ENCODE data around the gene LRRC23. TPM values are rescaled to one million over a fixed set of nuclear protein-coding genes. Genes with fewer than 3 reads are reported as not detected.

The LRRC23 gene
- total and polyA plus RNA-seq, 2 donors (not counting 1 experiment from before 2014, with no cell fraction given) = 5.6 to 9.6 TPM

- TF ChIP-seq EZH2 (IDR thresholded peaks at IDR 0.05; ENCODE audit: low read length, missing control alignments) = no peak
- TF ChIP-seq CTCF (conservative IDR thresholded peaks at IDR 0.05 in 1 of 2, IDR thresholded peaks at IDR 0.05 in 1 of 2; ENCODE audit: low read depth in 1 of 2, low read length in 2 of 2) = no peak
- Histone ChIP-seq H3K9ac (ENCODE audit: insufficient read depth, low read length) (no peak overlapping the region), H3K9me3 (ENCODE audit: control insufficient read depth, insufficient read depth, low read depth, low read length) (no peaks in the 10 kb centered on the region)
Measured at GRCh38 chr12:6860116-6860515, 44.5 kb upstream of the LRRC23 start.

GRCh38 chr12:6860942-6861341, 43.7 kb upstream of the LRRC23 start:
- Histone ChIP-seq H3K79me2 (ENCODE audit: control insufficient read depth, insufficient read depth, low read length) (no peaks in the 10 kb centered on the region), H2AFZ (ENCODE audit: low read length) (no peak overlapping the region), H3K36me3 (ENCODE audit: control insufficient read depth, insufficient read depth, low read length) (peaks cover 40% of the 10 kb centered on the region), H3K9ac (ENCODE audit: insufficient read depth, low read length) (no peak overlapping the region), H4K20me1 (ENCODE audit: control insufficient read depth, extremely low read depth, insufficient read depth, low read length) (no peaks in the 10 kb centered on the region), H3K9me3 (ENCODE audit: control insufficient read depth, insufficient read depth, low read depth, low read length) (no peaks in the 10 kb centered on the region), H3K27ac (ENCODE audit: insufficient read depth, low read length) (no peak overlapping the region), H3K27me3 (ENCODE audit: control insufficient read depth, insufficient read depth, low read length) (no peaks in the 10 kb centered on the region), H3K4me1 (ENCODE audit: control insufficient read depth, extremely low read depth, insufficient read depth, low read length) (no peaks in the 10 kb centered on the region), H3K4me2 (ENCODE audit: extremely low read depth, insufficient read depth, low read length) (no peak overlapping the region), H3K4me3 (replicated peaks in 1 of 4; ENCODE audit: control extremely low read depth in 1 of 4, insufficient read depth in 1 of 4, low read depth in 3 of 4, low read length in 4 of 4) (no peak overlapping the region)
- TF ChIP-seq EZH2 (IDR thresholded peaks at IDR 0.05; ENCODE audit: low read length, missing control alignments) (no peak), CTCF (conservative IDR thresholded peaks at IDR 0.05 in 1 of 2, IDR thresholded peaks at IDR 0.05 in 1 of 2; ENCODE audit: low read depth in 1 of 2, low read length in 2 of 2) (no peak)
- no peak for DNase-seq (ENCODE audit: low read depth in 2 of 2)

More at GRCh38 chr12:6860116-6860515, 44.5 kb upstream of the LRRC23 start:
- no peak overlapping the region for H2AFZ ChIP-seq (ENCODE audit: low read length)
- H3K36me3 ChIP-seq (ENCODE audit: control insufficient read depth, insufficient read depth, low read length) = peaks cover 41% of the 10 kb centered on the region
- no peak overlapping the region for H3K27ac ChIP-seq (ENCODE audit: insufficient read depth, low read length)
- H3K4me3 ChIP-seq (replicated peaks in 1 of 4; ENCODE audit: control extremely low read depth in 1 of 4, insufficient read depth in 1 of 4, low read depth in 3 of 4, low read length in 4 of 4) = no peak overlapping the region
- no peaks in the 10 kb centered on the region for H4K20me1 ChIP-seq (ENCODE audit: control insufficient read depth, extremely low read depth, insufficient read depth, low read length)
- DNase-seq (ENCODE audit: low read depth in 2 of 2) = no peak
- H3K27me3 ChIP-seq (ENCODE audit: control insufficient read depth, insufficient read depth, low read length) = no peaks in the 10 kb centered on the region
- peaks cover 4% of the 10 kb centered on the region for H3K79me2 ChIP-seq (ENCODE audit: control insufficient read depth, insufficient read depth, low read length)
- no peaks in the 10 kb centered on the region for H3K4me1 ChIP-seq (ENCODE audit: control insufficient read depth, extremely low read depth, insufficient read depth, low read length)
- no peak overlapping the region for H3K4me2 ChIP-seq (ENCODE audit: extremely low read depth, insufficient read depth, low read length)

- Histone ChIP-seq H3K36me3 (ENCODE audit: control insufficient read depth, insufficient read depth, low read length) (peaks cover 42% of the 10 kb centered on the region), H4K20me1 (ENCODE audit: control insufficient read depth, extremely low read depth, insufficient read depth, low read length) (no peaks in the 10 kb centered on the region), H3K9me3 (ENCODE audit: control insufficient read depth, insufficient read depth, low read depth, low read length) (no peaks in the 10 kb centered on the region), H3K79me2 (ENCODE audit: control insufficient read depth, insufficient read depth, low read length) (no peaks in the 10 kb centered on the region), H2AFZ (ENCODE audit: low read length) (no peak overlapping the region), H3K27ac (ENCODE audit: insufficient read depth, low read length) (no peak overlapping the region), H3K9ac (ENCODE audit: insufficient read depth, low read length) (no peak overlapping the region), H3K4me2 (ENCODE audit: extremely low read depth, insufficient read depth, low read length) (no peak overlapping the region), H3K27me3 (ENCODE audit: control insufficient read depth, insufficient read depth, low read length) (no peaks in the 10 kb centered on the region), H3K4me1 (ENCODE audit: control insufficient read depth, extremely low read depth, insufficient read depth, low read length) (no peaks in the 10 kb centered on the region), H3K4me3 (replicated peaks in 1 of 4; ENCODE audit: control extremely low read depth in 1 of 4, insufficient read depth in 1 of 4, low read depth in 3 of 4, low read length in 4 of 4) (no peak overlapping the region)
- TF ChIP-seq CTCF (conservative IDR thresholded peaks at IDR 0.05 in 1 of 2, IDR thresholded peaks at IDR 0.05 in 1 of 2; ENCODE audit: low read depth in 1 of 2, low read length in 2 of 2) = no peak
- no peak for TF ChIP-seq EZH2 (IDR thresholded peaks at IDR 0.05; ENCODE audit: low read length, missing control alignments)
- no peak for DNase-seq (ENCODE audit: low read depth in 2 of 2)
Measured at GRCh38 chr12:6861391-6861790, 43.2 kb upstream of the LRRC23 start.

Data from fibroblast of lung (primary cell).